Chondrocyte (in vitro differentiated cells): ENCODE measurements around the gene SLC30A7. TPM values are rescaled to one million over a fixed set of nuclear protein-coding genes. Genes with fewer than 3 reads are reported as not detected.
A peak's percentile ranks its signal among the peaks of the same experiment; 100 is the strongest.

Experiments
- DNase-seq: peaks from one replicate; pipeline ENCODE4 v3.0.0; 2021; ENCODE audit warnings: mixed read lengths, low spot score
- H3K27ac Mint-ChIP-seq: one replicate; pipeline ENCODE4 v1.8.0; 2021; ENCODE audit warnings: mild to moderate bottlenecking, moderate library complexity, mixed read lengths; ENCODE audit not compliant: unreplicated experiment
- H3K27me3 Mint-ChIP-seq: 2 replicates; pipeline ENCODE4 v1.8.0; 2021; ENCODE audit warnings: low read depth, mixed read lengths
- H3K36me3 Mint-ChIP-seq: 2 replicates; pipeline ENCODE4 v1.8.0; 2021; ENCODE audit warnings: low read depth, mixed read lengths
- H3K4me1 Mint-ChIP-seq: 2 replicates; pipeline ENCODE4 v1.8.0; 2021; ENCODE audit warnings: low read depth, mild to moderate bottlenecking, mixed read lengths
- H3K4me3 Mint-ChIP-seq: one replicate; pipeline ENCODE4 v1.8.0; 2021; ENCODE audit warnings: mild to moderate bottlenecking, moderate library complexity, mixed read lengths; ENCODE audit not compliant: unreplicated experiment
- H3K9me3 Mint-ChIP-seq: 2 replicates; pipeline ENCODE4 v1.8.0; 2021; ENCODE audit warnings: low read depth, mixed read lengths
- CTCF ChIP-seq: fragments of 200-600 bp; sonication (generic); IDR thresholded peaks from 2 replicates; pipeline ENCODE4 v1.5.0; 2021; ENCODE audit warnings: antibody characterized with exemption, mild to moderate bottlenecking, moderate library complexity
- total RNA-seq: library from RNA; stranded (reverse); gene quantifications from 3 replicates; pipeline ENCODE4 v1.2.1, GENCODE V29; 2021

SLC30A7 gene
- total RNA-seq, 1 donor from 2014 or later = 46.1 TPM

- Mint-ChIP-seq H3K36me3 (peaks cover 12% of the 10 kb centered on the region), H3K4me1 (no peaks in the 10 kb centered on the region), H3K27ac (no peak overlapping the region), H3K4me3 (no peak overlapping the region), H3K27me3 (no peaks in the 10 kb centered on the region), H3K9me3 (no peaks in the 10 kb centered on the region)
- no peak for DNase-seq
- no peak for TF ChIP-seq CTCF
These were observed 86.9 kb downstream of the SLC30A7 start for GRCh38 chr1:100982793-100983192.

- DNase-seq = no peak
- H3K27ac Mint-ChIP-seq = no peak overlapping the region
- peaks cover 14% of the 10 kb centered on the region for H3K4me1 Mint-ChIP-seq
- H3K9me3 Mint-ChIP-seq = no peaks in the 10 kb centered on the region
- no peak overlapping the region for H3K4me3 Mint-ChIP-seq
- H3K36me3 Mint-ChIP-seq = peaks cover 8% of the 10 kb centered on the region
- no peaks in the 10 kb centered on the region for H3K27me3 Mint-ChIP-seq
- no peak for TF ChIP-seq CTCF
These were observed 92.2 kb downstream of the SLC30A7 start for GRCh38 chr1:100988121-100988520.

GRCh38 chr1:100989306-100990077 is 93.6 kb downstream of the SLC30A7 start:
- H3K4me1 Mint-ChIP-seq = peaks cover 14% of the 10 kb centered on the region
- TF ChIP-seq CTCF = no peak
- DNase-seq = no peak
- no peak overlapping the region for H3K4me3 Mint-ChIP-seq
- peak overlapping the region; percentile 77 for H3K27ac Mint-ChIP-seq
- no peaks in the 10 kb centered on the region for H3K27me3 Mint-ChIP-seq
- H3K36me3 Mint-ChIP-seq = peaks cover 8% of the 10 kb centered on the region
- no peaks in the 10 kb centered on the region for H3K9me3 Mint-ChIP-seq

GRCh38 chr1:100995198-100995988 is 99.5 kb downstream of the SLC30A7 start:
- Mint-ChIP-seq H3K4me3 (no peak overlapping the region), H3K27me3 (no peaks in the 10 kb centered on the region), H3K36me3 (peaks cover 11% of the 10 kb centered on the region), H3K4me1 (peaks cover 10% of the 10 kb centered on the region), H3K27ac (no peak overlapping the region), H3K9me3 (no peaks in the 10 kb centered on the region)
- no peak for TF ChIP-seq CTCF
- DNase-seq = no peak

- peaks cover 10% of the 10 kb centered on the region for H3K36me3 Mint-ChIP-seq
- H3K9me3 Mint-ChIP-seq = no peaks in the 10 kb centered on the region
- DNase-seq = no peak
- TF ChIP-seq CTCF = no peak
- peaks cover 31% of the 10 kb centered on the region for H3K4me1 Mint-ChIP-seq
- no peaks in the 10 kb centered on the region for H3K27me3 Mint-ChIP-seq
- H3K4me3 Mint-ChIP-seq = no peak overlapping the region
- no peak overlapping the region for H3K27ac Mint-ChIP-seq
These were observed 102.5 kb downstream of the SLC30A7 start for GRCh38 chr1:100998426-100998825.
